GM18526 (cell line): ENCODE data around the gene NAP1L2.

Experiments
- POLR2A ChIP-seq: IDR thresholded peaks from 3 replicates; pipeline ENCODE4 v1.6.1; 2011; ENCODE audit not compliant: insufficient read length; ENCODE audit errors: extremely low read depth

Gene NAP1L2, protein sequence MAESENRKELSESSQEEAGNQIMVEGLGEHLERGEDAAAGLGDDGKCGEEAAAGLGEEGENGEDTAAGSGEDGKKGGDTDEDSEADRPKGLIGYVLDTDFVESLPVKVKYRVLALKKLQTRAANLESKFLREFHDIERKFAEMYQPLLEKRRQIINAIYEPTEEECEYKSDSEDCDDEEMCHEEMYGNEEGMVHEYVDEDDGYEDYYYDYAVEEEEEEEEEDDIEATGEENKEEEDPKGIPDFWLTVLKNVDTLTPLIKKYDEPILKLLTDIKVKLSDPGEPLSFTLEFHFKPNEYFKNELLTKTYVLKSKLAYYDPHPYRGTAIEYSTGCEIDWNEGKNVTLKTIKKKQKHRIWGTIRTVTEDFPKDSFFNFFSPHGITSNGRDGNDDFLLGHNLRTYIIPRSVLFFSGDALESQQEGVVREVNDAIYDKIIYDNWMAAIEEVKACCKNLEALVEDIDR

DNA sequence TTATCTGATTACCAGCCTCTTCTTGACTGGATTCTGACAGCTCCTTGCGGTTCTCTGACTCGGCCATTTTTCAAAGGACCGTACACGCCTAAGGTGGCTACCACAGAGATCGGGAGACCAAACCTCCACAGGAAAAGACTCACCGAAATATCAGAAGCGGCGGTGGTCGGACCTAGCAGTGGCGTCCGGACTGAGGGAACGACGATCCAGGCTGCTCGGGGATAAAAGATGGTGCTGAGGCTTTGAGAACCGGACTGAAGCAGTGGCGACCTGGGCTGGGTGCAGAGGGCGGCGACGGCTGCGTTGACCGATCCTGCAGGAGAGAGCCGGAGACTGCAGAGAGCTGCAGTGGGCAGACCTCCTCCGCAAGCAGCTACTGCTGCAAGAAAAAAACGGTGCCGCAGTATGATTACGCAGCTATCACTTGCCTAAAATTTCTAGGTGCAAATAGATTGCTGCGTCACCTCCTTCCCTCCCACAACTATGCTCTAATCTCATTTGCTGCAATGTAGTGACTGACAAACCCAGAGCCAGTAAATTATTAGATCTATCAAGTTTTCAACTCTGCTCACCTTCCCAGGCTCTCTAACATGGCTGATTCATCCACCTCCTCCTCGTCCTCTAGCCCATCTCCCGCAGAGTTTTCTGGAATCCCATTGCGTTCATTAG is at the start of gene NAP1L2:
Gene NAP1L2, minus strand, starts transcription at position 426 of the 669 bp plus-strand sequence. Its CDS starts 359 bp downstream, at position 67.
- no peak for TF ChIP-seq POLR2A

DNA sequence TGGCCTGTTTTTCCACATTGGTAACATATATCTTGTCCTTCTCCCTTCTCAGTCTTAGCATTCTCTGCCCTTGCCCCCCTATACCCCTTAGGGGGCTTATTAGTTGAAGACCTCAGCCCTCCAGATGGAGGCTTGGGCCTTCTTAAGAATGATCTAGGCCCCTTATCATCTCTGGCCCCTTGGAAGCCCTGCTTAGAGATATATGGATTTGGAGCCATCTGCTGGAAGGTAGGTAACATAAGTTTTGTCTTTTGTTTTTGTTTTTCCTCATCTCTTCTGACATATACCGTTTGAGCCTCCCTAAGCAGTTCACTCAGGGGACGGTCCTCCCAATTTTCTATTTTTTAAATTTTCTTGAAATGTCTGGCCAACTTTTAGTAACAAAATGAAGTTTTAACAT is 48.3 kb upstream of the NAP1L2 start:
- TF ChIP-seq POLR2A, result no peak

DNA sequence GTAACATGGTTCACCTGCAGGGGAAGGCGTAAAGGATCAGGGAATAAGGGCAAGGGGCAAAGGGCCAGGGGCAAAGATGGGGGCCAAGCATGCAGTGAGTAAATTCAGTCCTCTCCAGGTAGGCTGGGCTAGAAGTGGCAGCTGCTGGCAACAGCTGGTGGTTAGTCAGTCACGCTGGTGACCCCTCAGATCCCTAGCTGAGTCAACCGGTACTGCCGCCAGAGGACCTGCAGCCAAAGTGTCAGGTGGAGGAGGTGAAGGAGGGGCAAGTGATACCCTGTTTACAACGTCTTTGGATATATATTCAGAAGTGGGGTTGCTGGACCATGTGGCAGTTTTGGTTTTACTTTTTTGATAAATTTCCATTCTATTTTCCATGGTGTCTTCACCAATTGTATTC is 24.6 kb upstream of the NAP1L2 start:
- TF ChIP-seq POLR2A, result no peak

DNA sequence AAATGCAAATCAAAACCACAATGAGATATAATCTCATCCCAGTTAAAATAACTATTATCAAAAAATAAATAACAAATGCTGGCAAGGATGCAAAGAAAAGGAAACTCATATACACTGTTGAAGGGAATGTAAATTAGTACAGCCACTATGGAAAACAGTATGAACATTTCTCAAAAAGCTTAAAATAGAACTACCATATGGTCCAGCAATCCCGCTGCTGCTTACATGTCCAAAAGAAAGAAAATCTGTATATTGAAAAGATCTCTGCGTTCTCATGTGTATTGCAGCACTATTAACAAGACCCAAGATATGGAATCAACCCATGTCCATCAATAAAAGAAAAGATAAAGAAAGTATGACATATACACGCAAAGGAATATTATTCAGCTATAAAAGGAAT is 3.0 kb upstream of the NAP1L2 start:
- no peak for TF ChIP-seq POLR2A

DNA sequence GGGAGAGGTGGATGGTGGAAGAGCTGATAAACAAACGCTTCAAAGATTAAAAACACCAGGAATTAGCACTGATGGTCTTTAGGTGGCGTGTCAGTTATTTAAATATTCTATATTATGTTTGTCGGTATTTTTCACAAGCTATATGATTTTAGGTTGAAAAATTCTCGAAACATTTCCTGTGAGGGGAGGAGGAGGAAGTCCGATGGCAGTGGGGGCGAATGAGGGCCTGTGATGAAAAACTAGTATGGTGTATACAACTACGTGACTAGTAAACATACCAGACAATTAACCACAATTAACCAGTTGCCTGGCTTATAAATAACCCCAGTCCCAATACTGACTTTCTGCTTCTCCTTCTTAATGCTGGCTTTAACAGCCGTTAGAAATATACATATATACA is 595 bp upstream of the NAP1L2 start:
- TF ChIP-seq POLR2A, result no peak

DNA sequence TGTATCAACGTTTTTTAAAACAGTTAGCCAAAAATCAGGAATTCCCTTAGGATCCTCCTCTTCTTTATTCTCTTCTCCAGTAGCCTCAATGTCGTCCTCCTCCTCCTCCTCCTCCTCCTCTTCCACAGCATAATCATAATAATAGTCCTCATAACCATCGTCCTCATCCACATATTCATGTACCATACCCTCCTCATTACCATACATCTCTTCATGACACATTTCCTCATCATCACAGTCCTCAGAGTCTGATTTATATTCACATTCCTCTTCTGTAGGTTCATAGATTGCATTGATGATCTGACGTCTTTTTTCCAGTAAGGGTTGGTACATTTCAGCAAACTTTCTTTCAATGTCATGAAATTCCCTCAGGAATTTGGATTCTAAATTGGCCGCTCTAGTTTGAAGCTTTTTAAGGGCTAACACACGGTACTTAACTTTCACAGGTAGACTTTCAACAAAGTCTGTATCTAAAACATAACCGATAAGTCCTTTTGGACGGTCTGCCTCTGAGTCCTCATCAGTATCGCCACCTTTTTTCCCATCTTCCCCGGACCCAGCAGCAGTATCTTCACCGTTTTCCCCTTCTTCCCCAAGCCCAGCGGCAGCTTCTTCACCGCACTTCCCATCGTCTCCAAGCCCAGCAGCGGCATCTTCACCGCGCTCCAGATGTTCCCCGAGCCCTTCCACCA is 771 bp downstream of the NAP1L2 start:
- no peak for TF ChIP-seq POLR2A

DNA sequence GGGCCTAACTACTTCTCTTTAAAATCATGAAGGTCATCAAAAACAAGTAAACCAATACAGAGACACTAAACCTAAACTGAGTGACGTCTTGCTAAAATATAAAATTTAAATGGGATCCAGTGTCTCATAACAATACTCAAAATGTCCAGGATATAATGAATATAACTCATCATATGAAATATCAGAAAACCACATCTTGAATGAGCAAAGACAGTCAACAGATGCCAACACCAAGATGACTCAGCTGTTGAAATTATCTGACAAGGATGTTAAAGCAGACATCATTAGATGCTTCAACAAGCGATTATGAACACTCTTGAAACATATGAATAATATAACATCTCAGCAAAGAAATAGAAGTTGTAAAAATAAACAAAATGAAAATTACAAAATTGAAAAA is 8.3 kb downstream of the NAP1L2 start:
- no peak for TF ChIP-seq POLR2A

DNA sequence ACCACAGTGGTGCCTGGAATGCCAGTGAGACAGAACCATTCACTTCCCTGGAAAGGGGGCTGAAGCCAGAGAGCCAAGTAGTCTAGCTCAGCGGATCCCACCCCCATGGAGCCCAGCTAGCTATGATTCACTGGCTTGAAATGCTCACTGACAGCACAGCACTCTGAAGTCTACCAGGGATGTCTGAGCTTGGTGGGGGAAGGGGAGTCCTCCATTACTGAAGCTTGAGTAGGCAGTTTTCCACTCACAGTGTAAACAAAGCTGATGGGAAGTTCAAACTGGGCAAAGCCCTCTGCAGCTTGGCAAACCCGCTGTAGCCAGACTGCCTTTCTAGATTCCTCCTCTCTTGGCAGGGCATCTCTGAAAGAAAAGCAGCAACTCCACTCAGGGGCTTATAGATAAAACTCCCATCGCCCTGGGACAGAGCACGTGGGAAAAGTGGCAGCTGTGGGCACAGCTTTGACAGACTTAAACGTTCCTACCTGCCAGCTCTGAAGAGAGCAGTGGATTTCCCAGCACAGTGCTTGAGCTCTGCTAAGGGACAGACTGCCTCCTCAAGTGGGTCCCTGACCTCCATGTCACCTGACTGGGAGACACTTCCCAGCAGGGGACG is 32.0 kb downstream of the NAP1L2 start:
- no peak for TF ChIP-seq POLR2A
